HepG2 (cell line): ENCODE measurements around the gene DAPK3. TPM values are rescaled to one million over a fixed set of nuclear protein-coding genes. Genes with fewer than 3 reads are reported as not detected.

Experiments used
- CHCHD3 ChIP-seq: sonication (generic); formaldehyde crosslinking; IDR thresholded peaks from 2 replicates; pipeline ENCODE4 v1.8.0; 2022; ENCODE audit warnings: mild to moderate bottlenecking, missing genetic modification reagents, moderate library complexity
- HMG20B ChIP-seq: conservative IDR thresholded peaks from 2 replicates; pipeline ENCODE4 v1.6.1; 2016; ENCODE audit warnings: missing genetic modification reagents, missing compliant biosample characterization
- MAZ ChIP-seq, 2 experiments: sonication (generic) in 1 of 2; formaldehyde crosslinking in 1 of 2; IDR thresholded peaks; 2 replicates each; pipeline versions ENCODE4 v1.5.0 to v1.6.1; 2012 to 2020; ENCODE audit warnings: low read depth in 2 of 2, mild to moderate bottlenecking in 2 of 2, borderline replicate concordance in 1 of 2, improper control_type of control experiment in 1 of 2, low read length in 1 of 2, missing genetic modification reagents in 1 of 2, moderate library complexity in 1 of 2
- MXI1 ChIP-seq: IDR thresholded peaks from 3 replicates; pipeline ENCODE4 v1.6.1; 2012; ENCODE audit warnings: low read depth, low read length, inconsistent platforms, borderline replicate concordance
- PRDM10 ChIP-seq: sonication (generic); formaldehyde crosslinking; IDR thresholded peaks from 2 replicates; pipeline ENCODE4 v1.4.0; 2020; ENCODE audit warnings: low read depth, missing genetic modification reagents
- TMF1 ChIP-seq: sonication (generic); formaldehyde crosslinking; IDR thresholded peaks from 2 replicates; pipeline ENCODE4 v1.8.1; 2022; ENCODE audit warnings: low read depth, missing genetic modification reagents
- ZMYM4 ChIP-seq: sonication (generic); formaldehyde crosslinking; IDR thresholded peaks from 2 replicates; pipeline ENCODE4 v1.8.1; 2023; ENCODE audit warnings: mild to moderate bottlenecking, missing genetic modification reagents
- ZNF264 ChIP-seq: sonication (generic); formaldehyde crosslinking; IDR thresholded peaks from 2 replicates; pipeline ENCODE4 v1.4.0; 2020; ENCODE audit warnings: missing genetic modification reagents
- ZNF296 ChIP-seq: sonication (generic); formaldehyde crosslinking; conservative IDR thresholded peaks from 2 replicates; pipeline ENCODE4 v1.5.0; 2020; ENCODE audit warnings: mild to moderate bottlenecking, missing genetic modification reagents
- ZNF547 ChIP-seq: sonication (generic); formaldehyde crosslinking; IDR thresholded peaks from 2 replicates; pipeline ENCODE4 v1.5.1; 2020; ENCODE audit warnings: mild to moderate bottlenecking, missing genetic modification reagents
- ZNF609 ChIP-seq: sonication (generic); formaldehyde crosslinking; IDR thresholded peaks from 2 replicates; pipeline ENCODE4 v1.4.0; 2020; ENCODE audit warnings: mild to moderate bottlenecking, missing genetic modification reagents, borderline replicate concordance
- polyA plus RNA-seq, 8 experiments: library from polyadenylated mRNA; depleted of rRNA in 3 of 8; stranded (reverse) in 7 of 8; unstranded in 1 of 8; fragments of >200 nt; fragmentation: Illumina TruSeq in 4 of 8; extraction: Trizol in 4 of 8; gene quantifications; 2 replicates each; pipeline versions ENCODE4 v1.2.1 to v1.2.3, GENCODE V29; 2011 to 2016; ENCODE audit warnings: low read depth in 4 of 8, missing spikeins in 1 of 8, mixed read lengths in 1 of 8; ENCODE audit not compliant: insufficient read depth in 1 of 8
- total RNA-seq, 5 experiments: library from RNA; depleted of rRNA; stranded (reverse); fragments of >200 nt; fragmentation: Illumina TruSeq; extraction: Trizol; gene quantifications; 2 replicates each; pipeline ENCODE4 v1.2.3, GENCODE V29; 2016; ENCODE audit warnings: low read depth in 1 of 5
- TF ChIP-seq, protein P1 (sequence below): sonication (generic); formaldehyde crosslinking; IDR thresholded peaks from 2 replicates; pipeline ENCODE4 v1.4.0; 2020; ENCODE audit warnings: missing genetic modification reagents

The DAPK3 gene
- total and polyA plus RNA-seq, 2 of the 13 experiments (the other 11 are each of a cell fraction or from before 2014, with no cell fraction given), result 30.5 to 37.3 TPM

DNA sequence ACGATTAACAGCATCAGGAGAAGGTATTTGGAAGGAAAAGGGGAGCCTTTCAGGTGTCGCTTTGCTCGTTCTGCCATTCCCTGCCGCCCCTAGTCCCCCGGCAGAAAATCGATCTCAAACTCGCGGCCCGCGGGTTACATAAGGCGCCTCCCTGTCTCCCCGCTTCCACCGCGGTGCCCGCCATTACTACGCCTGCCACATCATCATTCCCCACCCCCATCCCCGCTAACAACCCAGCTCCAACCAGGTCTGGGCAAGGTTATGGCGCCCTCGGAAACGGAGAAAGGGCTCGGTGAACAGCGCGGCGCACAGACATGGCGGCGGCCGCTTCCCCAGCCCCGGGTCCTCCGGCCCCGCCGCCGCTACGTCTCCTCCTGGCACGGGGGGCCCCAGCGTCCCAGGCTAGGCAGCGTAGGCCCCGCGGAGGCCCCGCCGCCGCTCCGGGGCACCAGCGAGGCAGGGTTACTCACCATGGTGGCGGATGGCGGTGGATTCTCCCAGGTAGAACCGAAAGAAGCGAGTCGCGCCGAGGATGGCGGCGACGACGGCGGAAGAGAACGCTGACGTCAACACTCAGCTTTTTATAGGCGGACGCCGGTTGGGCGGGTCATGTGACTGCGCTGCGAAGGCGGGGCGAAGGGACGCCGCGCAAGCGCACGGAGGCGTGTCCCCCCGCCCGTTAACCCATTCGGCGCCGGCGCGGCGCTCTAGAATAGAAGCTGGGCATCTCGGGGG, 14.2 kb upstream of the DAPK3 start, which contains the start of gene EEF2 (continued):
- TF ChIP-seq HMG20B (CRISPR knock-in tag) (no peak), ZNF296 (no peak), CHCHD3 (CRISPR knock-in tag) (peak; percentile 55; the same call in 1 of the 2 replicates), ZNF609 (CRISPR knock-in tag) (peak; percentile 48; the same call in 1 of the 2 replicates), MAZ (IDR thresholded peaks at IDR 0.05; ENCODE audit: borderline replicate concordance, low read depth, low read length) (peak; percentile 98), MAZ (CRISPR knock-in tag; IDR thresholded peaks at IDR 0.05; ENCODE audit: low read depth) (peak; percentile 66; the same call in 1 of the 2 replicates), PRDM10 (CRISPR knock-in tag) (no peak), TMF1 (CRISPR knock-in tag) (peak; percentile 78; the same call in 1 of the 2 replicates), MXI1 (peak; percentile 86; the same call in 1 of the 3 replicates), ZNF264 (CRISPR knock-in tag) (no peak), ZMYM4 (CRISPR knock-in tag) (peak; percentile 97), ZNF547 (CRISPR knock-in tag) (peak; percentile 87)
- TF ChIP-seq, protein P1, sequence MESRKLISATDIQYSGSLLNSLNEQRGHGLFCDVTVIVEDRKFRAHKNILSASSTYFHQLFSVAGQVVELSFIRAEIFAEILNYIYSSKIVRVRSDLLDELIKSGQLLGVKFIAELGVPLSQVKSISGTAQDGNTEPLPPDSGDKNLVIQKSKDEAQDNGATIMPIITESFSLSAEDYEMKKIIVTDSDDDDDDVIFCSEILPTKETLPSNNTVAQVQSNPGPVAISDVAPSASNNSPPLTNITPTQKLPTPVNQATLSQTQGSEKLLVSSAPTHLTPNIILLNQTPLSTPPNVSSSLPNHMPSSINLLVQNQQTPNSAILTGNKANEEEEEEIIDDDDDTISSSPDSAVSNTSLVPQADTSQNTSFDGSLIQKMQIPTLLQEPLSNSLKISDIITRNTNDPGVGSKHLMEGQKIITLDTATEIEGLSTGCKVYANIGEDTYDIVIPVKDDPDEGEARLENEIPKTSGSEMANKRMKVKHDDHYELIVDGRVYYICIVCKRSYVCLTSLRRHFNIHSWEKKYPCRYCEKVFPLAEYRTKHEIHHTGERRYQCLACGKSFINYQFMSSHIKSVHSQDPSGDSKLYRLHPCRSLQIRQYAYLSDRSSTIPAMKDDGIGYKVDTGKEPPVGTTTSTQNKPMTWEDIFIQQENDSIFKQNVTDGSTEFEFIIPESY, result peak; percentile 53; the same call in 1 of the 2 replicates
